Activated naive CD4-positive, alpha-beta T cell treated with anti-CD3 and anti-CD28 coated beads, Interleukin-2, amount 50 U/mL, for 72 hours (primary cell): ENCODE results near the gene FHIT. TPM values are rescaled to one million over a fixed set of nuclear protein-coding genes. Genes with fewer than 3 reads are reported as not detected.

ENCODE experiments used
- ATAC-seq, 2 donors: fragments of 150-1000 bp; cut with Tn5 transposase; 2 replicates each; pipeline ENCODE4 v1.10.0; 2021; ENCODE audit warnings: mild to moderate bottlenecking in 2 of 2, moderate library complexity in 2 of 2
- DNase-seq, 2 donors: peaks; one replicate each; pipeline ENCODE4 v3.0.0; 2021 to 2022; ENCODE audit warnings: low spot score in 2 of 2
- H3K27ac Mint-ChIP-seq, 2 donors: one replicate each; pipeline ENCODE4 v1.8.0; 2022; ENCODE audit warnings: mild to moderate bottlenecking in 2 of 2, mixed read lengths in 2 of 2
- H3K36me3 Mint-ChIP-seq, 2 donors: one replicate each; pipeline ENCODE4 v1.8.0; 2022; ENCODE audit warnings: mixed read lengths in 2 of 2
- H3K9me3 Mint-ChIP-seq, 2 donors: one replicate each; pipeline ENCODE4 v1.8.0; 2022; ENCODE audit warnings: mixed read lengths in 2 of 2
- total RNA-seq, 2 donors: library from RNA; stranded (reverse); gene quantifications; one replicate each; pipeline ENCODE4 v1.2.3, GENCODE V29; 2022

Gene FHIT
- total RNA-seq, 2 donors from 2014 or later = 21.3 to 37.0 TPM

DNA sequence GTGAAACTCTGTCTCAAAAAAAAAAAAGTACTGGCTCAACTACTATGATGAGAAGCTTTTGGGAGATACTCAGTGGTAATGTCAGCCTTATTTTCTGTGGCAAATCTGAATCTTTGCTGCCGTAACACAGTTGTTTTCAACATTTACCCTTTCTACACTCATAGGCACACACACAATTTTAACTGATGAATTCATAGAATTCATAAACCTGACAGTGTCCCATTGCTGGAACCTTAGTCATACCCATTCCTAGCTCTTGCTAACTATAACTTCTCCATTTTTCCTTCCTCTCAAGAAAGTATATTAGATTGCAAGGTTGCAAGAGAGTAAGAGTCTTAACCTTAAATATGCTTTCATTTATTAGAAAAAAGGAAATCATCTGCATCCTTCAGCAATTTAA lies 496.6 kb downstream of the FHIT start:
- Mint-ChIP-seq H3K27ac (no peak overlapping the region), H3K36me3 (peaks cover 15 to 18% of the 10 kb centered on the region in 2 donors), H3K9me3 (peaks cover 16 to 21% of the 10 kb centered on the region in 2 donors)
- DNase-seq = no peak
- ATAC-seq = no peak

DNA sequence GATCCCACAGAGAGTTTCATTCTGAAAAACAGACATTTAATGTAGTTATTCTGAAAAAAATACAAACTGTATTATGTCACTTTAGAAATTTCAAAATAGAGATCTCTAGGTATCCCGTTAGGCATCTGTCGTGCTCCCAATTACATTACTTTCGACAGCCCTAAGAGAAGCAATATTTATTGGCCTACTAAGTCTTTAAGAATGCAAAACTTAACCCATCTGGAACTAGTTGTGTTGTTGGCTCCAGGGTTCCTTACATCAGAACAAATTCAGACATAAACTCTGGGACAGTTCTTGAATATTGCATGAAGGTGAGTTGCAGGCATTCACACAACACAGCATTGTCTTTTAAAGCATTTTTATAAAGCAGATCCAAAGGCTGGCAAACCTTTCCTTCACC lies 498.4 kb downstream of the FHIT start:
- ATAC-seq = no peak
- H3K9me3 Mint-ChIP-seq = peaks cover 13 to 16% of the 10 kb centered on the region in 2 donors
- no peak overlapping the region for H3K27ac Mint-ChIP-seq
- no peak for DNase-seq
- peaks cover 9 to 16% of the 10 kb centered on the region in 2 donors for H3K36me3 Mint-ChIP-seq

DNA sequence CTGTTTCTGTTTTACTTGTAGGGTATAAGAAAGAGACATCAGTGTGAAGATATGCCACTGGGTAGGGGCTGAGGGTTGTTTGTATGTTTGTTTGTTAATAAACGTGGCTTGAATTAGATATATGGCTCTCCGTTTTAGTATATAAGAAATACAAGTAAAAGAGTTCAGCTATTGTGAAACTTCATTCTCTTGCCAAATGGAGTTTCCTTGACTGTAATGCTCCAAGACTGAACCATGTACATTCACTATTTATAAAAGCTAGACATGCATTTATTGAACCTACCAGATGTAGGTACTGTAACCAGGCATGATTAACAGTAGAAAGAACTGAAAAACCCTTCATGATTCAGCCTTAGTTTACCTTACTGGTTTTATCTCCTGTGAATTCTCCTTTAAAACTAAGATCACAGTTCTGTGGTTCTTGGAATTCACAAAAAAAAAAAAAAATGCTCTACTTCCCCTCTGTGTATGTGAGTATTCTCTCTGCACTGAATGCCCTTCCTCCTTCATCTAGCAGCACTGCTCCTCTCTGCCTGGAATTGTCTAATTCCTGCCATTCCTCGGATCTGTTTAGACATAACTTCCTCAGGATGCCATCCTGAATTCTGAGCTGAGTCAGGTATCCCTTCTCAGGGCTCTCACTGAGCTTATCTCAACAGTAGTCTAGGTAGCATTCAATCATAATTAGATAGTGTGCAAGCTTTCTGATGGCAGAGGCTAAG lies 504.4 kb downstream of the FHIT start:
- Mint-ChIP-seq H3K36me3 (peaks cover 9 to 16% of the 10 kb centered on the region in 2 donors), H3K9me3 (peaks cover 13 to 16% of the 10 kb centered on the region in 2 donors)
- no peak for ATAC-seq

DNA sequence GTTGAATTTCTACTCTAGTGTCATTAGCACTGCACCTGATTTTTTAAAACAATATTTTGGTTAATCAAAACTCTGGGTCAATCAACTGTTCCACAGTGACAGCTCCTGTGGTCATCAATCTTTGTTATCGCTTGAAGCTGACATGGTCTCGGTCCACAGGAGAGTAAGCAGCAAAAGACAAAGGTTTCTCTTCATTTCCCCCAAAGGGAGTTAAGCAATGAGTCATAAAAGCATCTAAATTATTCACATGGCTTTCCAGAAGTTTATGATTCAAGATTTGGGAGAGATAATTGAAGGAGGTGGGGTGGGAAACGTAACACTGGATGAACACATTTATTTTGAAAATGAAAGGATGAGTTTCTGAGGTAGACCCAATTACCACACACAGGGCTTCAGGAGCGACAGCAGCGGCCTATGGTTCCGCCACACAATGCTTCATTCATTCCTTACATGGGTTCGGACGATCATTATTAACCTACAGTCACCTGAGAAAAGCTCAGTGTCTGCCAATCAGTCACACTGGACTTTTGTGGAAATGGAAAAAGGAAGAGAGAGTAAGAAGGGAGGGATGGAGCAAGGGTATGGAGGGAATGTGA lies 505.1 kb downstream of the FHIT start:
- no peak for ATAC-seq
- no peak for DNase-seq
- Mint-ChIP-seq H3K27ac (no peak overlapping the region), H3K9me3 (peaks cover 13 to 16% of the 10 kb centered on the region in 2 donors), H3K36me3 (peaks cover 9 to 16% of the 10 kb centered on the region in 2 donors)

More for the DNA sequence above, 504.4 kb downstream of the FHIT start:
- no peak for DNase-seq
- H3K27ac Mint-ChIP-seq = no peak overlapping the region

DNA sequence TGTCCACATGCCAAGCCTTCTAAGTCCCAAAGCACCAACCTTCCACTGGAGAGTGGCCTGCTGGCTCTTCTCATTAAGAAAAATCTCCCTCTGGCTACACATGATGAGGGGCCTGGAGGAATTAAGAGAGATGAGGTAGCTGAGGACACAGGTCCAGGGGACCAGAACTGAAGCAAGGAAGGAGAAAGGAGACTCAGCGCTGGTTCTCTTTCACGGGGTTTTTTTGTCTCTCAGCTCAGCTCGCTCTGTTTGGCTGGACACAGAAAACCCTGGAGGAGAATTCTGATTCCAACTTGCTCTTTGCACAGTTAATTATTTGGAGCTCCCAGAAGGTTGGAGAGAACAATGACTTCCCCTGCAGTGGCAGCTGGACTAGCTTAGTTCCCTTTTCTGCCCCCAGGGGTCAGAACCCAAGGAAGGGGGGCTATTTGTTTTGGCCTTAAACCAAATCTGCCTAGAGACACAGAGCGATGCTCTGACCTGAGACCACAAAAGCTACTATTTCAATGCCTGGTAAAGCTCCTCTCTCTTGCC lies 507.6 kb downstream of the FHIT start:
- no peak overlapping the region for H3K27ac Mint-ChIP-seq
- DNase-seq (no peak), ATAC-seq (no peak)
- H3K36me3 Mint-ChIP-seq = no peaks in the 10 kb centered on the region
- H3K9me3 Mint-ChIP-seq = no peaks in the 10 kb centered on the region

DNA sequence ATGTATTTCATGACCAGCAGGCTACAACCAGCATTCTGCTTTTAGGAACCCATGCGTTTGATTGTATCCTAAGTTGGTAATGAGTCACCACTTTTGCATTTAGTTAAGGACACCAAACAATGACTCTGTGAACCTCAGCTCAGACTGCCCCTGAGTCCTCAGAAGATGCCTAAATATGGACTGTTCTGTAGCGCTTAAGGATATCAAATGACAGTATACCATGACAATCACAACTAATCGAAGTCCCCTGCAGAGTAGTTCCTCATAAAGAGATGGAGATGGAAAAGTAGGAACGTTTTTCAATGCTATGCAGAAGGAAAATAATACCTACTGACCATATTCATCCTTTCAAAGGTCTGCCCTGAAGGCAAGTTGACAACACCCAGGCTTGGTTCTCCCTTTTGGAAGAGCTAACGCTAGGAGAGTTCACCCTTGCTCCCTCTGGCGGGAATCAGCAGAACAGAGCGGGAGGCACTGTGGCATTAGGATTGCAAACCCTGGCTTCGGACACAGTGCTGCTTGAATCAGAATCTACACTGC lies 508.6 kb downstream of the FHIT start:
- H3K9me3 Mint-ChIP-seq = no peaks in the 10 kb centered on the region
- DNase-seq = no peak
- H3K27ac Mint-ChIP-seq = no peak overlapping the region
- H3K36me3 Mint-ChIP-seq = no peaks in the 10 kb centered on the region
- ATAC-seq = no peak

DNA sequence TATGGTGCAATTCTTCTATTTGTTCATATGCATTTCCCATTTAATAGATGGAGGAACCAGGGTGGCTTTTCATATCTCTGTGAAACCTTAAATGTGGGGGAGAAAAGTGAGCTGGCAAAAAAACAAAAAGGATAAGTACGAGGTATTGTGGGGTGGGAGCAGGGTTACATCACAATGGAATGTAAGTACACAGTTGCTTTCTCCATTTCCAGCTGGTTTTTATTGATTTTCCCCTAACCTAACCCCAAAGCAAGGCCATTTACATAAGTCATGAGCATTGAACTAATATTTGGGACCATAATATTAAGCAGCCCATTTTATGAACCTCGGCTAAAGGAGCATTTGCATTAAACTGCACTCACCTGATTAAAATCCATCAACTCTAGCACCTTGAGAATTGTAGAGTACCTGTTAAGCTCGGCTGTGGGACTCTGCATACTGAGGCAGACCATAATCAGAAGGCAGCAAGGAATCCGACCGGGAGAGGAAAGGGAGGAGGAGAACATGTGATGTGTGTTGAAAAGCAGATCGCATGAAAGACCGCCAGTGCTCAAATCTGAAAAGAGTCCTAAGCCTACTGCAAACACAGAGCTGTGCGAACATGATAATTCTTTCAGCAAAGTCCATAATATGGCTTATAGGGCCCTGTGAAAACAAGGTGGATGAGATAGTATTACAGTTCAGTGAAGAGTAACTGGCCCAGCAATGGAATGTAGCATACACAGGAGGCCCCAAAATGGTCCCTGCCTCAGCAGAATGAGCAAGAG lies 513.4 kb downstream of the FHIT start:
- H3K27ac Mint-ChIP-seq = no peak overlapping the region

DNA sequence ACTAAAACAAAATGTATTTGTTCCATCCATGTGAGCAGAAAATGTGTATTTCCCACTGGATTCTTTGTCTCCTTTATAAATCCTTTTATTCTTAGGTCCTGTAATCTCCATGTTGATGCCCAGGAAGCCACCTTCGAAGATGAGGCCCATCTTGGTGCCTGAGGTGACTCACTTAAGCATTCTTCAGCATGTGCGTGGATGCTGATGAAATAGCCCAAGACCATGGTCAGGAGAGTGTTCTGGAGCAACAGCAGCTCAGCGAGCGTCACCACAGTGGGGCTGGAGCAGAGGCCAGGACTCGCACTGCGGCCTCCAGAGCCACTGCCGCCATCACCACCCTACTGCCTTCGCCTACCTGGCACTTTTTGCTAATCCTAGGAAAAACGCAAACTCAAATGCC lies 520.9 kb downstream of the FHIT start:
- H3K27ac Mint-ChIP-seq = no peak overlapping the region
- DNase-seq (no peak), ATAC-seq (no peak)
- peaks cover 0 to 5% of the 10 kb centered on the region in 2 donors for H3K9me3 Mint-ChIP-seq
- peaks cover 0 to 4% of the 10 kb centered on the region in 2 donors for H3K36me3 Mint-ChIP-seq

More for the DNA sequence above, 513.4 kb downstream of the FHIT start:
- Mint-ChIP-seq H3K9me3 (peaks cover 0 to 9% of the 10 kb centered on the region in 2 donors), H3K36me3 (no peaks in the 10 kb centered on the region)
- no peak for DNase-seq
- ATAC-seq = no peak

DNA sequence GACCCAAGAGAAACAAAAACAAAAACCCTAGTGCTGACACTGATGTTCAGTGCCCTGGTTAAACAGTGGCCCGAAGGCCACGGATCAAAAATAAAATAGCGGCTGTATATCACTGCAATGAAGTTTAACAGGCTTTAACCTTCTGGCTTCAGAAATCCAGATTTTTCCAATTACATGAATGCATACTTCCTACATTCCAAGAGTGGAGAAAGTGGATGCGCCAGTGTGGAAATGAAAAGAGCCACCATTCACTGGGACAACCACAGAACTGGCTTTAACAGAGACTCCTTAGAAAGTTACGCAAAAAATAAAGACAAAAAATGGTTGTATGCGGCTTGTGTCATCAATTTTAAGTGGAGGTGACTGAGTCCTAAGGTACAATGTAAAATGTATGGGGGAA lies 522.2 kb downstream of the FHIT start:
- Mint-ChIP-seq H3K36me3 (peaks cover 0 to 4% of the 10 kb centered on the region in 2 donors), H3K27ac (no peak overlapping the region), H3K9me3 (peaks cover 0 to 5% of the 10 kb centered on the region in 2 donors)
- DNase-seq (no peak), ATAC-seq (no peak)

DNA sequence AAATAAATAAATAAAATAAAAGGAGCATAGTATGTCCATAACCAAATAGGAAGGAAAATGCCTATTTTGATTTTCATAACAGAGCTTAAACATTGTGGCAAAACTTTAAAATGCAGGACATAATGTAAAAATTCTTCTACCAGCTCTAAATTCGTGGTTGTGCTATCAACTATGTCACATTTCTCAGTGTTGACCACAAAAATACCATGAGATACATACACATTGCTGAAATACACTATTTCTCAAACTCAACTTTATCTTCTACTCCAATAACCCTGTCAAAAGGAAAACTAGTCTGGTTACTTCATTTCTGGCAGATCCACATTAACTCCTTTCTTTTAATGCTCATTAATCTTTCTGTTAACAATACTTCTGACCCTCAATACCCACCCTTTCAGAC lies 523.2 kb downstream of the FHIT start:
- ATAC-seq (no peak), DNase-seq (no peak)
- Mint-ChIP-seq H3K9me3 (no peaks in the 10 kb centered on the region), H3K36me3 (peaks cover 0 to 4% of the 10 kb centered on the region in 2 donors), H3K27ac (no peak overlapping the region)

DNA sequence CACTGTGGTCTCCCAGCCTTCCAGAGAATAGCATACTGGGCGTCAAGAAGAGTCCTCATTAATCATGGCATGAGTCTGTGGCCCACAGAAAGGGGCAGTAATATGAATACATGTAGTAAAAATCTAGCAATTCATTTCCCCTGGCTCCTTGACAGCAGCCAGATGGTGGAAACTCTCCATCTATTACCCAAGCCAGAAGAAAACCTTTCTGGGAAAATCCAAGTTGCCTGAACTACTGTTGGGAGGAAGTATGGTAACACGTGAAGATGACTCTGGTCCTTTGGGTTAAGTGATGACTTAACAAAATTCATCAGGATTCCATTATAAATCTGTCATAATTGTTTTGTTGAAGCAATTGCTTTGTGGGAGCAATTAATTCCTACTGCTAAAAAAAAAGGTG lies 530.5 kb downstream of the FHIT start:
- no peak for DNase-seq
- no peak overlapping the region for H3K27ac Mint-ChIP-seq
- H3K9me3 Mint-ChIP-seq = peaks cover 0 to 9% of the 10 kb centered on the region in 2 donors
- H3K36me3 Mint-ChIP-seq = no peaks in the 10 kb centered on the region
- no peak for ATAC-seq

DNA sequence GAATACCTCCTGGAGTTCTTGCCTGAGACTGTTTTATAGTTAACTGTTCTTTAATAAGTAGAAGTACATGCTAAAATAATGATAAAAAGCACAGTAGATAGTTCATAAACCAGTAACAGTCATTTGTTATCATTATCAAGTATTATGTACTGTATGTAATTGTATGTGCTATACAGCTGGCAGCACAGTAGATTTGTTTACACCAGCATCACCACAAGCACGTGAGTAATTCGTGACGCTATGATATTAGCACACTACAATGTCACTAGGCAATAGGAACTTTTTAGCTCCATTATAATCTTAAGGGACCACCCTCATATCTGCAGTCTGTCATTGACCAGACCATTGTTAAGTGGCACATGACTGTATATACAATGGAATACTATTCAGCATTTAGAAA lies 534.7 kb downstream of the FHIT start:
- peaks cover 2% of the 10 kb centered on the region in 2 donors for H3K36me3 Mint-ChIP-seq
- no peak for ATAC-seq

DNA sequence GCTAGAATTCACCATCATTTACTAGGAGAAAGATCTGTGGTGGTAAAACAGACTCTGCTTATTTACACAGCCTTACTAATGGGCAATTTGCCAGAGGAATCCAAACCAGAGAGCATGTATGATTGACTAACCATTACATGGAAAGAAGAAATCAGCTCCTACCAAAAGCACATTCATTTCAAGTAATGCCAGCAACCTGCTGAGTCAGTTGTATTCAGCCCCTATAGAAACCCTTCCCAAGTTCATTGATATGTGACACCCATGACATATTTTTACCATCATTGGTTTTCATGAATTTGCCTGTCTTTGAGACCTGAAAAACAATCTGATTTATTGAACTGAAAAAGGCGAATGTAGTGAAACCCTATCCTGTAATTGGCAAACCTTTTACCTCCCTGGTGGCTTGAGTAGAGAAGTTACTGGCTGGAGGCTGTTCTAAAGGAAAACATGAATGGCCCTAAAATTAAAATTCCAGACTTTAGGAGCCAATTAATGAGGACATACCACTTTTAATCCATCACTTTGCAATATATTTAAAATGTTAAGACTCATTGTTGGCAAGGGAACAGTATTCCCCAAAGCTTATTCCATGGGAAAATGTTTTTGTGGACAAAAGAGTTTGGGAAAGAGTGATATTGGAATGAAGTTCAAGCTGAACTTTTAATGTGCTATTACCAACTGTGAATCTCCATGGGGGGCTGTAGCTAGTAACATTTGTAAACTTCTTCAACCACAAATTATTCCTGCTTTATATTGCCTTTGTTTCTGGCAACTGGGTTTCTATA lies 542.9 kb downstream of the FHIT start:
- no peak for ATAC-seq
- H3K36me3 Mint-ChIP-seq = peaks cover 6 to 7% of the 10 kb centered on the region in 2 donors

More for the DNA sequence above, 534.7 kb downstream of the FHIT start:
- DNase-seq = no peak
- peaks cover under 1 to 11% of the 10 kb centered on the region in 2 donors for H3K9me3 Mint-ChIP-seq
- H3K27ac Mint-ChIP-seq = no peak overlapping the region

DNA sequence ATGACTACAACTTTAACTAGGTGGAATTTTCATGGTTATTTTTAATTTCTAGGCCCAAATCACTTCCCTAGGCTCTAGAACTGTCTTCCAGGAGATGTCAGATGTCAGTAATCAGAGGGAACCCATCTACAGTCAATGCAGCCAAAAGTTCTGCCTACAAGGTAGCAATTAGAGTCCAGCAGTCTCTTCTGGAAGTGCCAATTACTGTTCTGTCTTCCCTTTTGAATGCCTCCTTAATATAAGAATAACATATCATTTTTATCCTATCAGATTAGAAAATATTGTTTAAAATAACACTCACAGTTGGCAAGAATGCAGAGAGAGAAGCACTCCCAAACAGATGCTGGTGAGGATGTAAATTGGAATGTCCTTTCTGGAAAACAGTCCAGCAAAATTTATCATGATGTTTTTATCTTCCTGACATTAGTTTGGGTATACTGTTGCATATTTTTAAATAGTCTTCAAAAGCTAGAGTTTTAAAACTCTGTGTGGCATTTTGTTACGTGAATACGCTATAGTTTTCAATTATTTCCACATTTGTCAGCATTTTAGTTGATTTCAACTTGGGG lies 543.7 kb downstream of the FHIT start:
- DNase-seq (no peak), ATAC-seq (no peak)
- Mint-ChIP-seq H3K9me3 (peaks cover 4 to 5% of the 10 kb centered on the region in 2 donors), H3K36me3 (peaks cover 6 to 7% of the 10 kb centered on the region in 2 donors), H3K27ac (no peak overlapping the region)

More for the DNA sequence above, 542.9 kb downstream of the FHIT start:
- no peak for DNase-seq
- Mint-ChIP-seq H3K27ac (no peak overlapping the region), H3K9me3 (peaks cover 4 to 5% of the 10 kb centered on the region in 2 donors)

DNA sequence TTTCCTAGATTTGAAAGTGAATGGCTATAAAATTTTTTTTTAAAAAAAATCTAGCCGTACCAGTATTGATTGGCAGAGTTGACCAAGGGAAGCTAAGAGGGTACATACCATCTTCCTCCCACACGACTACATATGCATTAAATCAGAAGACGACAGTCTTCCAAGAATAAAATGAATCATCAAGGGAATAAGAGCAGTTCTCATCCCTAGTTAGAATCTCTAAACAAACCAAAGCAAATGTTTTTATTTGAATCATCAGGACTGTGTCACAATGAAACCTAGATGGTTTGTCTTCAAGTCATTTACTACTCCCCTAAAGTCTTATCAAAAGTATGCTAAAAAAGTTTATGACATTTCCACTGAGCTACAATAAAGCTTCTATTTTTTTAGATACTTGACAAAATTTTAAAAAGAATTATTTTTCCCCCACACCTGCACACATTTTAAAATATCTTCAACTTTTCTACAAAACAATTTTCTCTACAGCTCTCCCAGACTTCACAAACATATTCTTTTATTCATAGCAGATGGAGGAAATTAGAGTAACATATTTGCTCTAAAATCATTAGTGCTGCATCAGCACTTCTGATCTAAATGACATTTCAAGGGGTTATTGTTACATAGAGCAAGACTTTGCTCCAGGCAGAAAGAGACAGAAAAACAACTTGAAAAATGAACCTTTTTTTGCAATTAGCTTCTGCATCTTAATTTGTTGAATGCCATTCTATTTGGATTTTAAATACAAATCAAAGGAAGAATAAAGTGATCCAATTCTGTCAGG lies 547.1 kb downstream of the FHIT start:
- DNase-seq = no peak
- Mint-ChIP-seq H3K27ac (no peak overlapping the region), H3K36me3 (no peaks in the 10 kb centered on the region), H3K9me3 (no peaks in the 10 kb centered on the region)
- no peak for ATAC-seq
